ENCODE measurements around the gene SDC4. TPM values are rescaled to one million over a fixed set of nuclear protein-coding genes. Genes with fewer than 3 reads are reported as not detected.
"Not testable (repeated sequence)": the region's sequence is repeated elsewhere in the genome, so short reads cannot be mapped to it uniquely, and the experiment has no call there.

Gene SDC4
- total RNA-seq, 3 donors from 2014 or later, result 114 to 145 (median 122) TPM

GRCh38 chr20:45355209-45356084 is 7.2 kb upstream of the SDC4 start:
- ATAC-seq, result peak; percentile 49
- no peak for TF ChIP-seq CTCF (IDR thresholded peaks at IDR 0.05)
- Histone ChIP-seq H3K36me3 (ENCODE audit: low read depth) (no peaks in the 10 kb centered on the region), H3K4me1 (ENCODE audit: low read depth) (peaks cover 23% of the 10 kb centered on the region), H3K9me3 (no peaks in the 10 kb centered on the region), H3K4me3 (no peak overlapping the region)
- intact Hi-C loops (cut with DNase I, micrococcal nuclease), result no loop called here
- no peak for DNase-seq

- H3K9me3 ChIP-seq, result no peaks in the 10 kb centered on the region
- H3K4me3 ChIP-seq, result no peak overlapping the region
- ATAC-seq (no peak), DNase-seq (no peak)
- intact Hi-C loops (cut with DNase I, micrococcal nuclease), result no loop called here
- no peaks in the 10 kb centered on the region for H3K36me3 ChIP-seq (ENCODE audit: low read depth)
- H3K4me1 ChIP-seq (ENCODE audit: low read depth), result peaks cover 15% of the 10 kb centered on the region
- no peak for TF ChIP-seq CTCF (IDR thresholded peaks at IDR 0.05)
Observed at GRCh38 chr20:45354423-45355208, 6.4 kb upstream of the SDC4 start.

GRCh38 chr20:45353746-45354145 is 5.5 kb upstream of the SDC4 start:
- no peaks in the 10 kb centered on the region for H3K9me3 ChIP-seq
- TF ChIP-seq CTCF (IDR thresholded peaks at IDR 0.05), result no peak
- no peak for ATAC-seq
- no peak overlapping the region for H3K4me3 ChIP-seq
- DNase-seq, result no peak
- peaks cover 12% of the 10 kb centered on the region for H3K4me1 ChIP-seq (ENCODE audit: low read depth)
- intact Hi-C loops (cut with DNase I, micrococcal nuclease), result no loop called here
- no peaks in the 10 kb centered on the region for H3K36me3 ChIP-seq (ENCODE audit: low read depth)

- no peak for TF ChIP-seq CTCF (IDR thresholded peaks at IDR 0.05)
- no peak for ATAC-seq
- Histone ChIP-seq H3K4me1 (ENCODE audit: low read depth) (peaks cover 10% of the 10 kb centered on the region), H3K36me3 (ENCODE audit: low read depth) (no peaks in the 10 kb centered on the region), H3K9me3 (no peaks in the 10 kb centered on the region), H3K4me3 (no peak overlapping the region)
- DNase-seq, result no peak
- intact Hi-C loops (cut with DNase I, micrococcal nuclease), result no loop called here
Observed at GRCh38 chr20:45352729-45353128, 4.5 kb upstream of the SDC4 start.

GRCh38 chr20:45350795-45351194 is 2.6 kb upstream of the SDC4 start:
- DNase-seq; H3K9me3 ChIP-seq; H3K4me1 ChIP-seq (ENCODE audit: low read depth); H3K36me3 ChIP-seq (ENCODE audit: low read depth); intact Hi-C loops (cut with DNase I, micrococcal nuclease); ATAC-seq; H3K4me3 ChIP-seq: not testable (repeated sequence)

- no peak for TF ChIP-seq CTCF (IDR thresholded peaks at IDR 0.05)
- ATAC-seq (no peak), DNase-seq (no peak)
- intact Hi-C loops (cut with DNase I, micrococcal nuclease), result no loop called here
- H3K4me3 ChIP-seq, result no peak overlapping the region
- no peaks in the 10 kb centered on the region for H3K36me3 ChIP-seq (ENCODE audit: low read depth)
- H3K4me1 ChIP-seq (ENCODE audit: low read depth), result peaks cover 10% of the 10 kb centered on the region
- no peaks in the 10 kb centered on the region for H3K9me3 ChIP-seq
Observed at GRCh38 chr20:45350217-45350616, 2.0 kb upstream of the SDC4 start.

Measured in mucosa of descending colon (tissue), 3 donors.